Effector CD4-positive, alpha-beta T cell (primary cell): Measurements from ENCODE around the gene POGLUT3.
A peak's percentile ranks its signal among the peaks of the same experiment; 100 is the strongest.

Experiments used
- DNase-seq: peaks from one replicate; pipeline ENCODE4 v3.0.0-alpha.2; 2020

Gene POGLUT3

GRCh38 chr11:108498816-108499408, 728 bp upstream of the POGLUT3 start:
- DNase-seq, result no peak

- peak; percentile 68 for DNase-seq
Observed at GRCh38 chr11:108497317-108498045, 703 bp downstream of the POGLUT3 start.

- DNase-seq, result no peak
Observed at GRCh38 chr11:108496643-108497256, 1.4 kb downstream of the POGLUT3 start.

DNA sequence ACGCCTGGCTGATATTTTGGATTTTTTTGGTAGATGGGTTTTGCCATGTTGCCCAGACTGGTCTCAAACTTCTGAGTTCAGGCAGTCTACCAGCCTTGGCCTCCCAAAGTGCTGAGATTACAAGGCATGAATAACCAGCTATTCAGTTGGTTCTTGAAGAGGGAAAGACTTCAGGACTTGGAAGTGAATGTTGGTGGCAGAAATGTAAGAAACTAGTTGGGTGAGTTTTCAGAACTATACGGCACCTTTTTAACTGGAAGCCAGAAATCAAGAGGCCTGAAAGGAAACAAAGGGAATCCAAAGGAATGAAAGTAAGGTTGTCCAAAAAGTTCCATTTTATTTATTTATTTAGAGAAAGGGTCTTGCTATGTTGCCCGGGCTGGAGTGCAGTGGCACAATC, 2.9 kb downstream of the POGLUT3 start:
- DNase-seq, result no peak

- DNase-seq, result no peak
Observed at GRCh38 chr11:108494182-108494581, 4.0 kb downstream of the POGLUT3 start.

- no peak for DNase-seq
Observed at GRCh38 chr11:108491936-108492335, 6.2 kb downstream of the POGLUT3 start.

GRCh38 chr11:108486828-108487227, 11.4 kb downstream of the POGLUT3 start:
- DNase-seq, result no peak

- no peak for DNase-seq
Observed at GRCh38 chr11:108486331-108486730, 11.9 kb downstream of the POGLUT3 start.

DNA sequence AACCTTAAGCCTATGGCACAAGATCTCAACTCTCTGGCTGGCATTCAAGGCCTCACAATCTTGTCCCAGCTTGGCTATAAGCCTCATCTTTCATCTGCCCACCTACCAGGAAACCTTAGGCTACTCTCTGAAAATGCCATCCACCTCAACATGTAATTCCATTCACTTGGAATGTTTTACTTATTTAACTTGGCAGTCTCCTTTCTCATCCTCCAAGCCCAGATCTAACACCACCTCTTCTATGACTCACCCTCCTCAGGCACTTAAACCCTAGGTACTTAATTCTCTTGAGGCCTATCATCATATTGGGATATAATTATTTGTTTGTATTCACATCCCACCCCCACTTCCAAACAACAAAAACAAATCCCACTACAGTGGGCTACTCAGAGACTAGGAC, 15.0 kb downstream of the POGLUT3 start:
- no peak for DNase-seq

DNA sequence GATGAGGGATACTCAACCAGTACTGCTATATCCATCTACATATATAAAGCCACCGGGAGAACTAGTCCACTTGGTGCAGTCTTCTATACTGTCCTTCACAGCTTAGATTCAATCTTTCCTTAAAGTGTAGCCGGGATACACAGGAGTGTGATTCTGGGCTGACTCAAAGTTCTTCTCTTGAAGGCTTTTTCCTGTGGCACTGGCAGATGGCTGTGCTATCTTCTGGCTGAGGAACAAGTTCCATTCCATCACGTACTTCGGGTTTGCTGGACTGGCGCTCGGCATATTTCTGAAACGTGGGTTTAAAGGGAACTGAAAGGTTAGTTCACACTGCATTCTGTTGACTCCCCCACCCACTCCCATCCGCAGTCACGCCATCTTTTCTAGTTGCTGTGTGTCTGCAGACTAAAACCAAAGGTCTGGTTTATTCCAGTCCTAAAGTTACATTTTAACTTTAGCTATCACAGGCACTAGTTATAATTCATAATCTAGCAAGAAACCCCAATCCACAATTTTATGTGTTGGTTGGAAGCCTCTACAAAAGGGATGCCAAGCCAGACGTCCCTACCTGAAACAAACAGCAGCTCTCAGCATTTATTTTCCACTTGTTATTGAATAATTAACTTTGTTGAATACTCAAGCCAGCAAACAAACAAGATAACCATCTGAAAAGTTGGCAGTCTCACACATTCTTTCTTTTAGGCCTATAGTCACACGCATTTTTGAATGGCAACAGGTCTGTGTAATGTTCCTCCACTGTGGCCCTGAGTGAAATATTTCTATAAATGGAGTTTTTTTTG, 23.3 kb downstream of the POGLUT3 start:
- DNase-seq, result no peak

DNA sequence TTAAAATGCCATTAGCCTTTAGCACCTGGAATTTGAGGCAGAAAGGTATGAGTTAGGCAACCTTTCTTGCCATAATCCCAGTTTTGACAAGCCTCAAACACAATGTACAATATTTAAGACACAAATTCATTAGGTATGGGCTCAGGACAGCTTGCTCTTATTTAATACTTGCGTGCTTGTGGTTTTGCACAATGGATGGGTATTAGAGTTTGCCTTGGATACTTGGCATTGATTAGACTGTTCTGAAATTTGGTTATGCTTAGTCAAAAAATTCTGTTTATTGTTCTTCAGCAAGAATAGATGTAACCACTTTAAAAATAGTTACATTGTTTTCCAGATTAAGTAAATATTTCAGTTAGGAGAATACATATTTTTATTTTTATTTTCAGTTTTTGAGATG, 25.5 kb downstream of the POGLUT3 start:
- DNase-seq, result no peak

DNA sequence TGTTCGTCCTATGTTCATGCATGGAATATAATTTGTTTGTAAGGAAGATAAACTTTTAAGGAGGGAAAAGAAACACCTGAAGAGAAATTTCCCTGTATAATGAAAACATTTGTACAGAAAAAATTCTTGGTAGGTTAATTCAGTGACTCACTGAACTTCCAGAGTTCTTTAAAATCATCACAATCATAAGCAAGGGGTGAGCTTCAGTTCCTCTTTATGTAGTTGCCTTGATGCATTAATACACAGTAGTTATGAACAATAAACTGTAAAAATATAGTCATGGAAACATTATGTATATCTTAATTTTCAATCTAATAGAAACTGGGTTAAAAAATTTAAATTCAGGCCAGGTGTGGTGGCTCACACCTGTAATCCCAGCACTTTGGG, 29.7 kb downstream of the POGLUT3 start:
- no peak for DNase-seq

DNA sequence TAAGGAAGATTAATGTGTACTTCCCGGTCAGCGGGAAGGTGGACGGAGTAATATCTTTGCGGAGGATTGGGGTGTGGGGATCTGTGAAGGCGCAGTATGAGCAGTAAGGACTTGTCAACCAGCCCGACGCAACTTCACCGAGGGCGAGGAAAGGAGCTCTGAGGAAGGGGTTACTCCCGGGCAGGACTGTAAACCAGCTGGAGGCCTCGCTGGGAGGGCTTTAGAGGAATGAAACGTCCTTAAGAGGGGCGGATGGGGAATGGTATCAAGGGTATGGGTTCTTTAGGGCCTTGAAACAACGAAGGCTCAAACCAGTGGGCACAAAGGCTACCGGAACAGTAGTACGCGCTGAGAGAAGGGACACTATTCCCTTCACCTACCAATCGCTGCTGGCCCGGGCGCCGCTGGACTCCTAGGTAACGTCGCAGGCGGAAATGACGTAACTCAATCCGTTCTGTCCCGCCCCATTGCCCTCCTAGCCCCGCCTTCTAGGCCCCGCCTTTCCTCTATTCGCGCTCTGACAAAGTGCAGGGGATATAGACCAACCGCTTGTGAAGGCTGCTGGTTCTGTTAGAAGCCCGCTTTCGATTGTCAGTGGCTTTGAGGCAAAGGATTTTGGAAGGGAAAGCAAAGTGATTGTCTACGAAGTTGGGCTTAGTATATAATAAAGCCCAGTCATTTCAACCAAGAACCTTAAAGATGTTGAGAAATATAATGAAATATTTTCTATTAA, 30.9 kb downstream of the POGLUT3 start, which contains the start of gene C11orf65:
Gene C11orf65 (minus strand): TSS at position 439 of the 733 bp plus-strand sequence. CDS start 5,970 bp downstream, outside the sequence.
- DNase-seq, result peak; percentile 91

GRCh38 chr11:108466405-108466804, 31.8 kb downstream of the POGLUT3 start:
- DNase-seq, result no peak

DNA sequence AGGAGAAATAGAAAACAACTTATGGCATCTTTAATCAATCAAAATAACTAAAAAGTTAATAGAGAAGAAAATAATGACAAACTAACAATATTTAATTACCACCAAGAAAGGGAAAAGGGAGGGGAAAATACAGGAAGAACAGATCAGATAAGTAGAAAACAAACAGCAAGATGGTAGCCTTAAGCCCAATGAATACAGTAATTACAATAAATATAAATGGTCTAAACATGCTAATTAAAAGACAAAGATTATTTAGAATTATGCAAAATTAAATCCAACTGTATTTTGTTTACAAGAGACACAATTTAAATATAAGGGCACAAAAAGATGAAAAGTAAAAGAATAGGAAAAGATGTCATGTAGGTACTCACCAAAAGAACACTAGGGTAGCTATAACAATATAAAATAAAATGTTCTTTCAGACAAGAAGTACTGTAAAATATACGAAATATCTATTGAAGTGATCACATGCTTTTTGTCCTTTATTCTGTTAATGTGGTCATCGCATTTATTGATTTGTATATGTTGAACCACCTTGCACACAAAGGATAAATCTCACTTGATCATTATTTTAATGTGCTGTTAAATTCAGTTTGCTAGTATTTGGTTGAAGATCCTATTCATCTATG, 44.9 kb downstream of the POGLUT3 start:
- no peak for DNase-seq
